ENCODE results near the gene TMEM125.

TMEM125 gene

GRCh38 chr1:43269627-43270375 lies at the start of gene TMEM125:
Gene TMEM125 (plus strand): TSS chr1:43269983. CDS start chr1:43272723, 2,740 bp downstream.
- no peak for DNase-seq

GRCh38 chr1:43220905-43221778 lies 48.6 kb upstream of the TMEM125 start:
- DNase-seq, result no peak

- no peak for DNase-seq
Measured at GRCh38 chr1:43221797-43222196, 48.0 kb upstream of the TMEM125 start.

- DNase-seq, result no peak
Measured at GRCh38 chr1:43222879-43223278, 46.9 kb upstream of the TMEM125 start.

GRCh38 chr1:43225168-43225567 lies 44.6 kb upstream of the TMEM125 start:
- DNase-seq, result no peak

- peak; percentile 18 for DNase-seq
Measured at GRCh38 chr1:43227143-43227764, 42.5 kb upstream of the TMEM125 start.

- DNase-seq, result no peak
Measured at GRCh38 chr1:43229826-43230780, 39.7 kb upstream of the TMEM125 start.

- no peak for DNase-seq
Measured at GRCh38 chr1:43232074-43232473, 37.7 kb upstream of the TMEM125 start.

- DNase-seq, result no peak
Measured at GRCh38 chr1:43232482-43232881, 37.3 kb upstream of the TMEM125 start.

GRCh38 chr1:43233631-43234030 lies 36.2 kb upstream of the TMEM125 start:
- DNase-seq, result no peak

- no peak for DNase-seq
Measured at GRCh38 chr1:43234267-43234666, 35.5 kb upstream of the TMEM125 start.

- DNase-seq, result no peak
Measured at GRCh38 chr1:43235040-43235439, 34.7 kb upstream of the TMEM125 start.

- DNase-seq, result no peak
Measured at GRCh38 chr1:43235451-43236121, 34.2 kb upstream of the TMEM125 start.

- no peak for DNase-seq
Measured at GRCh38 chr1:43237121-43237520, 32.7 kb upstream of the TMEM125 start.

- no peak for DNase-seq
Measured at GRCh38 chr1:43238085-43238484, 31.7 kb upstream of the TMEM125 start.

- no peak for DNase-seq
Measured at GRCh38 chr1:43238991-43239469, 30.8 kb upstream of the TMEM125 start.

GRCh38 chr1:43239484-43239883 lies 30.3 kb upstream of the TMEM125 start:
- DNase-seq, result no peak

- DNase-seq, result no peak
Measured at GRCh38 chr1:43241413-43241836, 28.4 kb upstream of the TMEM125 start.

- no peak for DNase-seq
Measured at GRCh38 chr1:43243299-43243698, 26.5 kb upstream of the TMEM125 start.

GRCh38 chr1:43246466-43247213 lies 23.1 kb upstream of the TMEM125 start:
- DNase-seq, result no peak
